NCI-H2227 (cell line): Measurements from ENCODE around the gene NCBP3.
"Not testable (repeated sequence)": the region's sequence is repeated elsewhere in the genome, so short reads cannot be mapped to it uniquely, and the experiment has no call there.

Experiments used
- DNase-seq: peaks from one replicate; lab custom pipeline; 2025; ENCODE audit not compliant: unreplicated experiment; lab: John Stamatoyannopoulos, UW

Gene NCBP3

DNA sequence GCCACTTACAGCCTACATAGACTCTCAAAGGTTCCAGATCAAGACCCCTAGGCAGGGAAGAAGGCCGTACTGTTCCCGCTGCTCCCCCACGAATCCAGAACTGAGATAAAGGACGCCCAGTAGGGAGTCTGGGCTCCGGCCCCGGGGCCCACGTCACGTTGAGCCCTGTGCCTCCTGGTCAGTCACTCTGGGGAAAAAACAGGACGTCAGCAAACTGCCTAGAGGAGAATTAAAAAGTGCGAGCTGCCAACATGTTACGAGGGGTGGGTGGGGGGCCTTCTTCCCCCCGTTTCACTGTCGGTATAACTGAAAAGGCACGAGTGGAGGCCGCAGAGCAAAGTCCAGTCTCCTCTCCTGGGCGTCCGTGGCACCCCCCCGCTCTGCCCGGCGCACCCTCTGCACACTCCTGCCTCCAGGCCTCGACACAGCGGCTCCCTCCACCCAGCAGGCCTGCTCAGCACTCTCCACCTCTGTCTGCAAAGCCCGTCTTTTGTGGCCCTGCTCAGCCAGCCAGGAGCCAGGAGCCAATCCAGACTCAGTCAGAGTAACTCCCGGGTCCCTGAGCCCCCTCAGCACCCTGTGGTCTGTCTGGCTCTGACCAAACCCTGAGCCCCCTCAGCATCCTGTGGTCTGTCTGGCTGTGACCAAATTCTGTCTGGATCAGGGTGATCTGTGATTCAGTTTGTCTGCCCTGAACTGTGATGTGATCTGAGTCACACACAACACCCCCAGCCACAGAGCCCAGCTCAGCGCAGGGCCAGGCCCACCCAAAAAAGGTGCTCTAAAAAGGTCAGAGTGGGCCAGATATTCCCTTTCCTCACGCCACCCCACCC is 51.3 kb downstream of the NCBP3 start:
- DNase-seq, result no peak

DNA sequence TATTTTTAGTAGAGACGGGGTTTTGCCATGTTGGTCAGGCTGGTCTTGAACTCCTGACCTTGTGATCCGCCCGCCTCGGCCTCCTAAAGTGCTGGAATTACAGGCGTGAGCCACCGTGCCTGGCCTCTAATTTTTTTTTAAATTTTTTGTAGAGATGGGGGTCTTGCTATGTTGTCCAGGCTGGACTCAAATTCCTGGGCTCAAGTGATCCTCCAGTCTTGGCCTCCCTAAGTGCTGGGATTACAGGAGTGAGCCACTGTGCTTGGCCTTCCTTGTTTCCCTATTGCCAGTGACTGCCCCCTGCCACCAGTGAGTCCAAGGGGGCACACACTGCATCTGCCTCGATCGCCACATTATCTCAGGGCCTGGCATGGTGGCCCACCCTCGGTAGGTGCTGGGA is 51.9 kb downstream of the NCBP3 start:
- DNase-seq, result not testable (repeated sequence)

- DNase-seq, result not testable (repeated sequence)
These were observed 52.8 kb downstream of the NCBP3 start for GRCh38 chr17:3793258-3793657.

DNA sequence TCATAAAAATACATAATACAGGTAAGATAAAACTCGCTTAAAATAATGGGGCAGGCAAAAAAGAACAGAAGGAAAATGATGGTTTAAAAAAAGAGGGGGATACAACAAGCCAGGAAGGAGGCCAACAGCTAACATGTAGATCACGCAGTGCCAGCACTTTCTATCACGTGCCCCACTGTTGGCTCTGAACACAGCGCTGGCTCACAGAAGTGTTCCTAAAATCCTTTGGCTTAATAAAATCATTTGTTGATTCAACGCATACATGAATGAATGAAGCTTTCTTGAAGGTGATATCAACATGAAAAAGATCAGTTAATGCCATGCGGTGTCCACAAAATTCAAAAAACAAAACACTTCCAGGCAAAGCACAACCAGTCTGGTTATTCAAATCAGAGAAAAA is 53.6 kb downstream of the NCBP3 start:
- no peak for DNase-seq

DNA sequence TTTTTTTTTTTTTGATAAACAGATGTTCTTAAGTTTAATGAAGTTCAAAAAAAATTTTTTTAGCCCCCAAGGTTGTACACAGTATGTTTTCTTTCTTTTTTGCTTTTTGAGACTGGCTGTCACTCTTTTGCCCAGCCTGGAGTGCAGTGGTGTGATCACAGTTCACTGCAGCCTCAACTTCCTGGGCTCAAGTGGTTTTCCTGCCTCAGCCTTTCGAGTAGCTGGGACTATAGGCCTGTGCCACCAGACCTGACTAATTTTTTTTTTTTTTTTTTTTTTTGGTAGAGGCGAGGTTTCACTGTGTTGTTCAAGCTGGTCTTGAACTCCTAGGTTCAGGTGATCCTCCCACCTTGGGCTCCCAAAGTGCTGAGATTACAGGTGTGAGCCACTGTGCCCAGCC is 57.8 kb downstream of the NCBP3 start:
- DNase-seq, result no peak

GRCh38 chr17:3785323-3785722 is 60.7 kb downstream of the NCBP3 start:
- DNase-seq, result not testable (repeated sequence)

DNA sequence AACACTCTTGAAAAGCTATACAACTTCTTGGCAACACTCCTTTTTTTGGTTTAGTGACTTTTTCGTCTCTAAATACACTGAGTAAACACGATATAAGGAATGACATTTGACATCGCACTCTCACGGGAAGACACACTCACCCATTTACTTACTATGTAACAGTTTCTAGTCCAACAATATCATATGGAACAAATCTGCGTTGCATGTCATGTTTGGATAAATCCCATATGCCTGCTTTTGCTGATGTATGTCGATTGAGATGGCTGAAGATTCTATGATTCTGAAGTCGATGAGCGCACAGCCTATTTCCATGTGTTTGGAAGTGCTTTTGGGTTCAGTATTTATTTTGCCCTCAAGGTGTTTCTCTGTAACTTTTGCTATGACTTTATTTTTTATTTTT is 63.3 kb downstream of the NCBP3 start:
- no peak for DNase-seq

DNA sequence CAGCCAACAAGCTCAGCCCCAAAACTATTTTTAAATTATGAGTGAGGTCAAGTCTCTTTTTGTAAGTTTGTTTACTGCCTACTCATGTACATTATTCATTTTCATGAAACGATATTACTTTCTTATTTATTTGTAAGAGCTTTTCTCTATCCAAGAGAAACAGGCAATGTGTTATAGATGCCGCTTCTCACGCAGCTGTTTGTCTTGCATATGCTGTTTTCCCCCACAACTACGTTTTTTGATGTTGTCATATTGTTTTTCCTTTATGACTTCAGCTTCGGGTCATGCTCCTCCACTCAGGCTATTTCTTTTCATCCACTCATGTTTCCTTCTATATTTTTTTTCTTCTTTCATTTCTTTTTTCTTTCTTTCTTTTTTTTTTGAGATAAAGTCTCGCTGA is 65.1 kb downstream of the NCBP3 start:
- no peak for DNase-seq

DNA sequence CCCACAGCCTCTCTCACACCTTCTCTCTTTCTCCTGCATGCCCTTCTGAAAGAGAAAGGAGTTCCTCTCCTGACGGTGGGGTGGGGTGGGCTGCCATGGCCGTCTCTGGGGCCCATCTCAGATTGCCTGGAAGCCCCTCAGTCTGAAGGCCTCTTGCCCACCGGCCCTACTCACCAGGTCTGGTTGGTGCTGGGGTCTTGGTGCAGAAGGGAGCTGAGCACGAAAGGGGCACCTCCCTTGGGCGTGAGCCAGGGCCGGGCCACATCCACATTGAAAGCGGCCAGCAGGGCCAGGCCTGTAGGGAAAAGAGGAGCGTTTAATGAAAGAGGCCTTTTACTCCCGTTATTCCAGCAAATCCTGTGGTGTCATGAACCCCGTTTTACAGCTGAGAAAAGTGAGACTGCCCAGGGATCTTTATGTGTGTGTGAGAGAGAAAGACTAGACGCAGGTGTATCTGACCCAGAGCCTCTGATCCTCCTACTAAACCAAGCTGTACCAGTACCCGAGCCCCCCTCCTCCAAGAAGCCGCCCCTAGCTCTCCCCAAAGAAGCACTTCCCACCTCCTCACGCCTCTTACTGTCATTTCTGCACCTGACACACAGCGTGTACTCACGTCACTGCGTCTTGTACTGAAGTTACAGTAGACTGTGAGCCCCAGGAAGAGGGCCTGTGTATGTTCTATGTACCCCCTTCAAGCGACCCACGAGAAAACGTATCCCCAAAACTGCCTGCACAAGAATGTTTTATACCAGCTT is 68.5 kb downstream of the NCBP3 start:
- DNase-seq, result no peak

DNA sequence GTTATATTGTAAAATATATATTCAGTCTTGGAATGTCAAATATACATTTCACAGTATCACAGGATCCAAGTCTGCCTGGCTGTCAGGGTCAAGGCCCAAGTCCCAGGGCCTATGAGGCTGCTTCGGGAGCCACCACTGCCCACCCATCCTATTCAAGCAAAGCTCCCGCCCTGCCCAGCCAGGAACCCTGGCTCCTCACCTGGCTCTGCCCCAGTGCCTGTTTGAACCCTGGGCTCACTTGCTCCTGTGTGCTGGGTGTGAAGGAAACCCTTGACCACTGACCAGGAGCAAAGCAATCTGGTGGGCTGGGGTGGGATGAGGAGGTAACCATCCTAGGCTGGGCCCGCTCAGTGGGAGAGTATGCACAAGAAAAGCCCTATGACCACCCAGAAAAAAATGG is 72.1 kb downstream of the NCBP3 start:
- no peak for DNase-seq

GRCh38 chr17:3773511-3773910 is 72.5 kb downstream of the NCBP3 start:
- no peak for DNase-seq

DNA sequence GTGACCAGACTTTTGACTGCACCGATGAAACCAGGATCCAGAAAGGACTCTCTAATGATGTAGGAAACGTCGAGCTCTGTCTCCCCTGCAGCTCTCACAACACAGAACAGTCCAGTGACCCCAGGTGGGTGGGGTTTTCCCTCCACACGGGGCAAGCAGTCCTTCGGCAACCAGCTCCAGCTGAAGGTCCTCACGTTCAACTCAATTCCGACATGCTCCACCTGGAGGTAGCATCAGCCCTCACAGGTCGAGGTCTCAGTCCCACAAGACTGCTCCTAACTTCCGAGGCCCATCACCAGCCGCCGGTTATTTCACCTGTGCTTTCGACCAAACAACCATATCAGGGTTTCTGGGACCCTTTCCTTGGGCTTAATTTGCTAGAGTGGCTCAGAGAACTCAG is 73.3 kb downstream of the NCBP3 start:
- DNase-seq, result no peak

GRCh38 chr17:3771140-3771539 is 74.9 kb downstream of the NCBP3 start:
- no peak for DNase-seq

DNA sequence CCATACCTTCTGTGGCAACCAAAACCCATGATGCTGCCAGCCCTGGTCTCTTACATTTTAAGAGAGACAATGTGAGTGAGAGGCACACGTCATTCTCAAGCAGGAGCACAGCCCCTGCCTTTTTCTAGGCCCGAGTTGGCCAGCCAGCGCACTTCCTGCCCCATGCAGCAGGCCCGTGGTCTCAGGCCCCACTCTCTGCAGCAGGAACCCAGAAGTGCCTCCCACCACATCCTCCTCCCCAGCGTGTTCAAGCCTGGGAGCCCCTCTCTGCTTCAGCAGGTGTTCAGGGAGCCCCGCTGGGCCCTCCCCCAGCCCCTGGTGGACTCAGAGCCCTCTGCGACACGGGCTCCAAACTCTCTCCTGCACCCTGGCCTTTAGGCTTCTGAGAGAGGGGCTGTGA is 75.6 kb downstream of the NCBP3 start:
- no peak for DNase-seq

- DNase-seq, result no peak
These were observed 77.3 kb downstream of the NCBP3 start for GRCh38 chr17:3768769-3769168.

- no peak for DNase-seq
These were observed 77.7 kb downstream of the NCBP3 start for GRCh38 chr17:3768341-3768740.

- no peak for DNase-seq
These were observed 79.3 kb downstream of the NCBP3 start for GRCh38 chr17:3766779-3767178.

DNA sequence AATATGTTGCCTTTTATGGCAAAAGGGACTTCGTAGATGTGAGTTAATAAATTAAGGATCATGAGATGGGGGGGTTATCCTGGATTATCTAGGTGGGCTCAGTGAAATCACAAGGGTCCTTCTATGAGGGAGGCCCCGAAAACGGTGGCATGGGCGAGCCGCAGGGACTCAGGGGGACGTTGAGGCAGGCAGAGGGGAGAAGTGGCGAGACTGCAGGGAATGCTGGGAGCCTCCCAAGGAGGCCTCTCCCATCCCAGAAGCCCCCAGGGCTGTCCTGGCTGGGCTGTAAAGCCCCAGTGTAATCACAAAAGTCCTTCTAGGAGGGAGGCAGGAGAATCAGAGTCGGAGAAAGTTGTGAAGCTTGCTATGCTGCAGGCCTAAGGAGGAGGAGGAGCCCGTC is 80.1 kb downstream of the NCBP3 start:
- no peak for DNase-seq

DNA sequence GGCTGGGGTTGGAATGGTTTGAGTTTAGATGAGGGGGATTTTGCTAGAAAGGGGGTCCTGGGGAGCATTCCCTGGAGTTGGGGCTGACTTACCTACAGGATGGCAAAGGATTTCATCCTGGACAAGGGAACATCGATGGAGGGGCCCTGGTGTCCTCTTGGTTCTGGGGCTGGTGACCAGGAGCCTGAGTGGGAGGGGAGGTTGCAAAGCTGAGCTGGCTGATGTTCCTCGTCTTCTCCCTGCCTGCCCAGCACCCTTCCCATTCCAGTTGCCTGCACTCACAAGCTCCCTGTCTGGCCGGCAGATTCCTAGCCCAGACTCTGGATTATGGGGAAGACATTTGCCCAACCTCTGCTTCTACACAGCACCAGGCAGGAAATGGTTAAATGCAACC is 82.3 kb downstream of the NCBP3 start:
- DNase-seq, result no peak

DNA sequence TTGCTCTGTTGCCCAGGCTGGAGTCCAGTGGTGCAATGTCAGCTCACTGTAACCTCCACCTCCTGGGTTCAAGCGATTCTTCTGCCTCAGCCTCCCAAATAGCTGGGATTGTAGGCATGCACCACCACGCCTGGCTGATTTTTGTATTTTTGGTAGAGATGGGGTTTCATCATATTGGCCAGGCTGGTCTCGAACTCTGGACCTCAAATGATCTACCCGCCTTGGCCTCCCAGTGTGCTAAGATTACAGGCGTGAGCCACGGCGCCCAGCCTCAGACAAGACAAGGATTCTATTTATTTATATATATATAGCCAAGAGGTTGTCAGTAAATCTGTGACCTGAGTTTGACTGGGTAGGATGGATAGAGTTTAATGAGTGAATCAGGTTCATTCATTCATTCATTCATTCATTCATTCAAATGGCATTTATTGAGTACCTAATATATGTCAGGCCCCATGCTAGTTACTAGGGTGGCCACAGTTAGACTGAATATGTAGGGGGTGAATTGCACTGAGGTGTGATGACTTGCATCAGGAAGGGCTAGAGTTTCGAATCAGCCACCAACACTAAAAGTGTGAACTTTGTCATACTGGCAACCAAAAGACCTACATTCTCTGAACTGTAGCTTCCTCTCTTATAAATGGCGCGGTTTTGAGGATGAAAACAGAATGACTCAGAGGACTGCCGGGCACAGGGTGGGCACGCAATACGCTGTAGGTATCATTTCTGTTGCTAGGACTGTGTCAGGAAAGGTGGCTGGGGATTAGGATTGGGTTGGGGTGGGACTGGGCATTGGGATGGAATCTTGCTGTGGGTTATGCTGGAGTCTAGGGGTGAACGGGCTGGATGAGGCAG is 82.9 kb downstream of the NCBP3 start:
- no peak for DNase-seq

DNA sequence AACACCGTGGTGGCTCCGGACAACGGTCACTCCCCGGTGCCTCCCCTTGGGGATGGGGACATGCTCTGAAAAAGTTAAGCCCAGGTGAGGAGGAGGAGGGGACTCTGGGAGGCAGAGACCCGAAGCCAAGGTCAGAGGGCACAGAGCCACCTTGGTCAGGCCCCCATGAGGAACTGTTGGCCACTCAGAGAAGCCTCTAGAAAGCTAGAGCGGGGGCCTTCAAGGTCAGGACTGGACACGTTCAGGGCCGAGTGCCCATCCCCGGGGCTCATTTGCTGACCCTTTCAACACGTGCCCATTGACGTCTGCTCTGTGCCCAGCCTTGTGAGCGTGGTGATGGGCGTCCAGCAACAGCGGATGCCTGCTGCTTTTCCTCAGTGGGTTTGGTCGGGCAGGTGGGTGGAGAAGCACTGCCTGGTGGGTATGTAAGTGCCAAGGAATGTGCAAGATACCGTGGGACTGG is 84.1 kb downstream of the NCBP3 start:
- no peak for DNase-seq
